SK-N-SH (cell line): ENCODE measurements around the gene TBCD. TPM values are rescaled to one million over a fixed set of nuclear protein-coding genes. Genes with fewer than 3 reads are reported as not detected.

Experiments used
- CTCF ChIA-PET: fragments of 300-600, 350-600 bp; formaldehyde crosslinking; extraction: SDS; loops from one replicate; lab custom pipeline; 2021; lab: Yijun Ruan, JAX
- POLR2A ChIA-PET: fragments of 350-600 bp; sonication (Branson Sonifier 250); formaldehyde crosslinking; extraction: SDS; loops from one replicate; lab custom pipeline; 2020; ENCODE audit warnings: antibody characterized with exemption, inconsistent platforms; lab: Yijun Ruan, JAX
- DNase-seq: peaks from one replicate; pipeline ENCODE4 v3.0.0; 2012
- H2AFZ ChIP-seq: fragments of 200-600 bp; sonication (generic); 2 replicates; pipeline ENCODE4 v1.8.1; 2016; ENCODE audit warnings: antibody characterized with exemption, mild to moderate bottlenecking, low read depth
- H3F3A ChIP-seq: fragments of 200-600 bp; sonication (generic); replicated peaks from 2 replicates; pipeline ENCODE3; 2016; ENCODE audit warnings: antibody characterized with exemption, mild to moderate bottlenecking; ENCODE audit not compliant: insufficient read depth
- H3K27ac ChIP-seq, 2 experiments: fragments of 200-500 bp in 1 of 2; fragments of 200-600 bp in 1 of 2; sonication (Bioruptor generic) in 1 of 2; sonication (generic), shearing (Covaris generic) in 1 of 2; 2 replicates each; pipeline versions ENCODE4 v1.5.1 to v1.6.1; 2014 to 2016; ENCODE audit warnings: low read depth in 2 of 2, inconsistent platforms in 1 of 2, low read length in 1 of 2, mild to moderate bottlenecking in 1 of 2, mixed read lengths in 1 of 2
- H3K27me3 ChIP-seq: fragments of 200-600 bp; sonication (generic), shearing (Covaris generic); 2 replicates; pipeline ENCODE4 v1.6.1; 2016; ENCODE audit warnings: mixed run types; ENCODE audit not compliant: insufficient read depth
- H3K36me3 ChIP-seq, 2 experiments: fragments of 200-500 bp in 1 of 2; fragments of 200-600 bp in 1 of 2; sonication (Bioruptor generic) in 1 of 2; sonication (generic) in 1 of 2; replicated peaks in 1 of 2; 2 replicates each; pipeline versions ENCODE3 to v1.5.1; 2014 to 2016; ENCODE audit warnings: low read length in 1 of 2, mild to moderate bottlenecking in 1 of 2; ENCODE audit not compliant: insufficient read depth in 2 of 2, control insufficient read depth in 1 of 2
- H3K4me1 ChIP-seq, 2 experiments: fragments of 200-500 bp in 1 of 2; fragments of 200-600 bp in 1 of 2; sonication (Bioruptor generic) in 1 of 2; sonication (generic), shearing (Covaris generic) in 1 of 2; 2 replicates each; pipeline versions ENCODE4 v1.5.1 to v1.6.1; 2014 to 2016; ENCODE audit warnings: low read depth in 1 of 2, low read length in 1 of 2, mixed run types in 1 of 2; ENCODE audit not compliant: insufficient read depth in 2 of 2, control insufficient read depth in 1 of 2
- H3K4me2 ChIP-seq: fragments of 200-600 bp; sonication (generic), shearing (Covaris generic); 2 replicates; pipeline ENCODE4 v1.6.1; 2017; ENCODE audit warnings: mixed run types
- H3K4me3 ChIP-seq, 2 experiments: fragments of 200-500 bp in 1 of 2; fragments of 200-600 bp in 1 of 2; sonication (Bioruptor generic) in 1 of 2; sonication (generic), shearing (Covaris generic) in 1 of 2; 2 replicates each; pipeline versions ENCODE4 v1.5.1 to v1.8.1; 2014 to 2016; ENCODE audit warnings: low read depth in 2 of 2, inconsistent platforms in 1 of 2, low read length in 1 of 2, mild to moderate bottlenecking in 1 of 2, mixed read lengths in 1 of 2, moderate library complexity in 1 of 2
- H3K79me2 ChIP-seq: fragments of 200-600 bp; sonication (generic); 2 replicates; pipeline ENCODE4 v1.8.1; 2017; ENCODE audit warnings: mild to moderate bottlenecking; ENCODE audit not compliant: insufficient read depth
- H3K9ac ChIP-seq: fragments of 200-600 bp; sonication (generic); 2 replicates; pipeline ENCODE4 v1.6.1; 2017; ENCODE audit warnings: mixed run types
- H3K9me2 ChIP-seq: fragments of 200-600 bp; sonication (generic); 2 replicates; pipeline ENCODE4 v1.6.1; 2017; ENCODE audit warnings: mixed run types
- H3K9me3 ChIP-seq: fragments of 200-600 bp; sonication (generic); 2 replicates; pipeline ENCODE4 v1.6.1; 2017; ENCODE audit warnings: mixed run types, mild to moderate bottlenecking, moderate library complexity
- H4K20me1 ChIP-seq: fragments of 200-600 bp; sonication (generic); 2 replicates; pipeline ENCODE4 v1.6.1; 2017; ENCODE audit warnings: mild to moderate bottlenecking, mixed run types; ENCODE audit not compliant: insufficient read depth
- CHD2 ChIP-seq: fragments of 150-350 bp; IDR thresholded peaks from 2 replicates; pipeline ENCODE4 v1.6.1; 2018; ENCODE audit warnings: low read length; ENCODE audit not compliant: partially characterized antibody
- ELF1 ChIP-seq: IDR thresholded peaks from 2 replicates; pipeline ENCODE4 v1.4.0; 2012
- EP300 ChIP-seq, 2 experiments: IDR thresholded peaks; 2 replicates each; pipeline versions ENCODE4 v1.4.0 to v1.6.1; 2012; ENCODE audit warnings: borderline replicate concordance in 1 of 2, low read depth in 1 of 2, low read length in 1 of 2
- FOSL2 ChIP-seq: IDR thresholded peaks from 2 replicates; pipeline ENCODE4 v1.4.0; 2012; ENCODE audit warnings: low read depth, mild to moderate bottlenecking, moderate library complexity, borderline replicate concordance
- FOXM1 ChIP-seq: IDR thresholded peaks from 2 replicates; pipeline ENCODE4 v1.4.0; 2012; ENCODE audit warnings: low read depth, mild to moderate bottlenecking
- GATA2 ChIP-seq: sonication (generic); formaldehyde crosslinking; IDR thresholded peaks from 2 replicates; pipeline ENCODE4 v1.5.0; 2020; ENCODE audit warnings: mild to moderate bottlenecking, missing genetic modification reagents
- IRF3 ChIP-seq: fragments of 150-350 bp; IDR thresholded peaks from 2 replicates; pipeline ENCODE4 v1.6.1; 2016; ENCODE audit warnings: mild to moderate bottlenecking, low read depth, low read length
- JUND ChIP-seq: IDR thresholded peaks from 2 replicates; pipeline ENCODE4 v1.4.0; 2012
- NFIC ChIP-seq: IDR thresholded peaks from 2 replicates; pipeline ENCODE4 v1.4.0; 2012; ENCODE audit warnings: borderline replicate concordance
- RCOR1 ChIP-seq: fragments of 150-350 bp; IDR thresholded peaks from 2 replicates; pipeline ENCODE4 v1.6.1; 2017; ENCODE audit warnings: antibody characterized with exemption, low read length
- REST ChIP-seq: IDR thresholded peaks from 2 replicates; pipeline ENCODE4 v1.6.1; 2012; ENCODE audit warnings: mild to moderate bottlenecking, low read depth, low read length, moderate library complexity
- RFX5 ChIP-seq: IDR thresholded peaks from 2 replicates; pipeline ENCODE4 v1.6.1; 2012; ENCODE audit warnings: mild to moderate bottlenecking, improper control_type of control experiment, low read length
- RXRA ChIP-seq: IDR thresholded peaks from 2 replicates; pipeline ENCODE4 v1.4.0; 2012; ENCODE audit warnings: low read depth, mild to moderate bottlenecking, borderline replicate concordance
- SIN3A ChIP-seq: IDR thresholded peaks from 2 replicates; pipeline ENCODE4 v1.6.1; 2012; ENCODE audit warnings: low read depth, mild to moderate bottlenecking, low read length, moderate library complexity, borderline replicate concordance
- SMC3 ChIP-seq: IDR thresholded peaks from 2 replicates; pipeline ENCODE4 v1.6.1; 2012; ENCODE audit warnings: low read depth, low read length, improper control_type of control experiment
- TCF12 ChIP-seq: IDR thresholded peaks from 2 replicates; pipeline ENCODE4 v1.4.0; 2012
- USF2 ChIP-seq: fragments of 150-350 bp; IDR thresholded peaks from 2 replicates; pipeline ENCODE4 v1.6.1; 2017; ENCODE audit warnings: antibody characterized with exemption, low read length, low read depth, borderline replicate concordance
- WGBS: methylation state at CpG from one replicate; pipeline ENCODE4 v1.1.6; 2017; ENCODE audit warnings: low lambda C conversion rate; 5-methylcytosine and 5-hydroxymethylcytosine counted together
- polyA plus RNA-seq, 3 experiments: library from polyadenylated mRNA; depleted of rRNA; stranded (reverse); fragments of >200 nt; gene quantifications; 2 replicates each; pipeline ENCODE4 v1.2.3, GENCODE V29; 2012

Gene TBCD
- polyA plus RNA-seq, 1 of the 3 experiments (the other 2 are of a cell fraction), result 107 TPM

GRCh38 chr17:82947051-82947991 is 195.5 kb downstream of the TBCD start:
- H3K9me3 ChIP-seq, result peaks cover 23% of the 10 kb centered on the region
- 95% methylated on average over 11 of the region's 11 CpGs for WGBS
- no peak overlapping the region for H3K27ac ChIP-seq
- no peak for DNase-seq
- H3K36me3 ChIP-seq, result peaks cover 39 to 49% of the 10 kb centered on the region in 2 experiments
- peak overlapping the region in 1 of 2 experiments; percentile 10; a peak in 1 of 4 replicates for H3K4me3 ChIP-seq
- H3K4me2 ChIP-seq, result no peak overlapping the region
- TF ChIP-seq EP300 (IDR thresholded peaks at IDR 0.05; ENCODE audit: borderline replicate concordance in 1 of 2, low read depth in 1 of 2, low read length in 1 of 2) (no peak), ELF1 (no peak), JUND (no peak), CHD2 (no peak)
- no peaks in the 10 kb centered on the region for H3K79me2 ChIP-seq
- H3K9ac ChIP-seq, result no peak overlapping the region
- no peak overlapping the region for H2AFZ ChIP-seq
- H4K20me1 ChIP-seq, result no peaks in the 10 kb centered on the region
- peaks cover 4% of the 10 kb centered on the region for H3F3A ChIP-seq
- POLR2A ChIA-PET, result no interaction called here
- H3K9me2 ChIP-seq, result no peaks in the 10 kb centered on the region
- no peaks in the 10 kb centered on the region for H3K4me1 ChIP-seq
- CTCF ChIA-PET, result no interaction called here
- no peaks in the 10 kb centered on the region for H3K27me3 ChIP-seq

- WGBS, result 98% methylated on average over 14 of the region's 18 CpGs
- no peak for TF ChIP-seq RXRA
- no peak for TF ChIP-seq REST
- TF ChIP-seq FOXM1, result no peak
- TF ChIP-seq GATA2 (CRISPR knock-in tag), result no peak
- no peak for TF ChIP-seq RFX5
- no peak for TF ChIP-seq IRF3
- no peak for TF ChIP-seq USF2
- TF ChIP-seq TCF12, result no peak
- no peak for TF ChIP-seq FOSL2
- no peak for TF ChIP-seq SIN3A
- TF ChIP-seq NFIC, result no peak
- no peak for TF ChIP-seq SMC3
- no peak for TF ChIP-seq RCOR1
- POLR2A ChIA-PET, result no interaction called here
- Histone ChIP-seq H2AFZ (no peak overlapping the region), H3K79me2 (no peaks in the 10 kb centered on the region), H3K4me2 (no peak overlapping the region), H3F3A (peaks cover 4% of the 10 kb centered on the region), H3K9ac (no peak overlapping the region), H3K9me3 (peaks cover 23% of the 10 kb centered on the region), H3K9me2 (no peaks in the 10 kb centered on the region), H3K4me3 (peak overlapping the region in 1 of 2 experiments; percentile 19; a peak in 1 of 4 replicates), H4K20me1 (no peaks in the 10 kb centered on the region), H3K4me1 (no peaks in the 10 kb centered on the region), H3K27me3 (no peaks in the 10 kb centered on the region), H3K27ac (no peak overlapping the region), H3K36me3 (peaks cover 32 to 41% of the 10 kb centered on the region in 2 experiments)
- no peak for DNase-seq
- CTCF ChIA-PET, result no interaction called here
Observed at GRCh38 chr17:82948081-82948511, 196.2 kb downstream of the TBCD start.
